ENCODE data around the gene ERF. TPM values are rescaled to one million over a fixed set of nuclear protein-coding genes. Genes with fewer than 3 reads are reported as not detected.

The ERF gene
- 10 to 100 TPM; 10.6 to 31.6 TPM for total RNA-seq

- intact Hi-C loops (cut with DNase I), result no loop called here
- Histone ChIP-seq H3K4me1 (peaks cover 34% of the 10 kb centered on the region), H3K27me3 (no peaks in the 10 kb centered on the region), H3K27ac (peak within 1 kb of the TSS; percentile 94 to 99 (median 98)), H3K36me3 (replicated peaks in 1 of 2; ENCODE audit: insufficient read depth in 1 of 2, low read depth in 2 of 2) (no peaks in the 10 kb centered on the region), H3K9me3 (no peaks in the 10 kb centered on the region), H3K4me3 (peak within 1 kb of the TSS; percentile 61 to 92)
- DNase-seq (peak; percentile 95 to 96 (median 96)), ATAC-seq (peak; percentile 88)
- peak; percentile 77 to 98 (median 89) for TF ChIP-seq POLR2A (IDR thresholded peaks at IDR 0.05)
- no peak for TF ChIP-seq CTCF (IDR thresholded peaks at IDR 0.05)
- WGBS, 2 donors, result 0 to 1% methylated on average over 3 to 64 of the region's 75 CpGs
These were observed at the start of gene ERF for GRCh38 chr19:42254850-42255765. TSS of gene ERF (minus strand) at chr19:42255128. CDS start at chr19:42254999, 129 bp downstream.

GRCh38 chr19:42303876-42304275, 48.9 kb upstream of the ERF start:
- H3K4me1 ChIP-seq, result peaks cover 20% of the 10 kb centered on the region
- H3K9me3 ChIP-seq, result no peaks in the 10 kb centered on the region
- no peak for ATAC-seq
- no peak for DNase-seq
- H3K27me3 ChIP-seq, result no peaks in the 10 kb centered on the region
- 80 to 87% methylated on average over 8 of the region's 8 CpGs for WGBS, 2 donors
- no peaks in the 10 kb centered on the region for H3K36me3 ChIP-seq (replicated peaks in 1 of 2; ENCODE audit: insufficient read depth in 1 of 2, low read depth in 2 of 2)
- H3K27ac ChIP-seq, result no peak overlapping the region
- intact Hi-C loops (cut with DNase I), result no loop called here
- no peak overlapping the region for H3K4me3 ChIP-seq
- no peak for TF ChIP-seq POLR2A (IDR thresholded peaks at IDR 0.05)
- no peak for TF ChIP-seq CTCF (IDR thresholded peaks at IDR 0.05)

- DNase-seq (no peak), ATAC-seq (no peak)
- TF ChIP-seq POLR2A (IDR thresholded peaks at IDR 0.05) (no peak), CTCF (IDR thresholded peaks at IDR 0.05) (no peak)
- Histone ChIP-seq H3K9me3 (no peaks in the 10 kb centered on the region), H3K4me3 (no peak overlapping the region), H3K27ac (peak overlapping the region in 3 of 4 donors; percentile 50 to 74 (median 72)), H3K36me3 (replicated peaks in 1 of 2; ENCODE audit: insufficient read depth in 1 of 2, low read depth in 2 of 2) (no peaks in the 10 kb centered on the region), H3K27me3 (no peaks in the 10 kb centered on the region), H3K4me1 (peaks cover 20% of the 10 kb centered on the region)
- WGBS, 2 donors, result 57 to 67% methylated on average over 10 to 11 of the region's 11 CpGs
- intact Hi-C loops (cut with DNase I), result no loop called here
These were observed 48.2 kb upstream of the ERF start for GRCh38 chr19:42303101-42303464.

GRCh38 chr19:42301646-42302203, 46.8 kb upstream of the ERF start, which contains the start of gene PRR19:
TSS of gene PRR19 (plus strand) at chr19:42302132. CDS start at chr19:42309585, 7,453 bp downstream.
- 6 to 50% methylated on average over 2 to 21 of the region's 21 CpGs for WGBS, 2 donors
- ATAC-seq (peak; percentile 11), DNase-seq (no peak)
- TF ChIP-seq POLR2A (IDR thresholded peaks at IDR 0.05), result no peak
- no peak for TF ChIP-seq CTCF (IDR thresholded peaks at IDR 0.05)
- peaks cover 20% of the 10 kb centered on the region for H3K4me1 ChIP-seq
- no peaks in the 10 kb centered on the region for H3K36me3 ChIP-seq (replicated peaks in 1 of 2; ENCODE audit: insufficient read depth in 1 of 2, low read depth in 2 of 2)
- peak within 1 kb of the TSS; percentile 44 to 70 for H3K4me3 ChIP-seq
- no peaks in the 10 kb centered on the region for H3K27me3 ChIP-seq
- H3K27ac ChIP-seq, result peak within 1 kb of the TSS; percentile 19 to 74 (median 61)
- H3K9me3 ChIP-seq, result no peaks in the 10 kb centered on the region
- intact Hi-C loops (cut with DNase I), result no loop called here
